Ovary (tissue), 3 donors: Measurements from ENCODE around the gene NME2.

Experiments
- EP300 ChIP-seq: sonication (generic); formaldehyde crosslinking; IDR thresholded peaks from one replicate; pipeline ENCODE4 v1.6.1; 2017; ENCODE audit warnings: antibody characterized with exemption
- POLR2A ChIP-seq: fragments of 450-650 bp; IDR thresholded peaks from one replicate; pipeline ENCODE4 v1.6.1; 2017; ENCODE audit warnings: antibody characterized with exemption, mild to moderate bottlenecking, moderate library complexity
- TF ChIP-seq, protein P1 (sequence below), 3 donors: fragments of 450-650 bp in 2 of 3; fragments of 200-600 bp in 1 of 3; IDR thresholded peaks; one replicate each; pipeline versions ENCODE4 v1.5.1 to v1.8.0; 2016 to 2022; ENCODE audit warnings: antibody characterized with exemption in 3 of 3, mild to moderate bottlenecking in 1 of 3
- donor health status: DM: no; HTN: no; CAD: no.

DNA sequence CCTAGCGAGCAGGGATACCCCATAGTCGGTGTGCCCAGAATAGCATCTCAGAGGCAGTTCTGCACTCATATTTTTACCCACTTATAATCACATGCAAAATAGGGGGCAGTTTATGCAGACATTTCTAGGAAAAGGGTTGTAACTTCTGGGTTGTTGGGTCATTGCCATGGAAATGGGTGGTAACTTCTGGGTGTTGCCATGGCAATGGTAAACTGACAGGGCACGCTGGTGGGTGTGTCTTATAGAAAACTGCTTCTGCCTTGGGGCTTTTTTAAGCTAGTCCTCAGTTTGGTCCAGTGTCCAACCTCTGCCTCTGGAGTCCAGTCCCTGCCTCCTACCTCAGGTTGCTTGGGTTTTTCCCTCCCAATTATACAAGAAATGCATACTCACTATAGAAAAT lies 38.1 kb upstream of the NME2 start:
- TF ChIP-seq, protein P1, sequence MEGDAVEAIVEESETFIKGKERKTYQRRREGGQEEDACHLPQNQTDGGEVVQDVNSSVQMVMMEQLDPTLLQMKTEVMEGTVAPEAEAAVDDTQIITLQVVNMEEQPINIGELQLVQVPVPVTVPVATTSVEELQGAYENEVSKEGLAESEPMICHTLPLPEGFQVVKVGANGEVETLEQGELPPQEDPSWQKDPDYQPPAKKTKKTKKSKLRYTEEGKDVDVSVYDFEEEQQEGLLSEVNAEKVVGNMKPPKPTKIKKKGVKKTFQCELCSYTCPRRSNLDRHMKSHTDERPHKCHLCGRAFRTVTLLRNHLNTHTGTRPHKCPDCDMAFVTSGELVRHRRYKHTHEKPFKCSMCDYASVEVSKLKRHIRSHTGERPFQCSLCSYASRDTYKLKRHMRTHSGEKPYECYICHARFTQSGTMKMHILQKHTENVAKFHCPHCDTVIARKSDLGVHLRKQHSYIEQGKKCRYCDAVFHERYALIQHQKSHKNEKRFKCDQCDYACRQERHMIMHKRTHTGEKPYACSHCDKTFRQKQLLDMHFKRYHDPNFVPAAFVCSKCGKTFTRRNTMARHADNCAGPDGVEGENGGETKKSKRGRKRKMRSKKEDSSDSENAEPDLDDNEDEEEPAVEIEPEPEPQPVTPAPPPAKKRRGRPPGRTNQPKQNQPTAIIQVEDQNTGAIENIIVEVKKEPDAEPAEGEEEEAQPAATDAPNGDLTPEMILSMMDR (IDR thresholded peaks at IDR 0.05) = no peak
- TF ChIP-seq EP300 (no peak), POLR2A (no peak)
